Left cardiac atrium (tissue), 4 donors: ENCODE data around the gene FADS1. TPM values are rescaled to one million over a fixed set of nuclear protein-coding genes. Genes with fewer than 3 reads are reported as not detected.

Experiments used
- ATAC-seq, 2 donors: fragments of 200-7000 bp; cut with Tn5 transposase; one replicate each; pipeline ENCODE4 v1.9.1; 2020; ENCODE audit warnings: mild to moderate bottlenecking in 2 of 2, moderate library complexity in 2 of 2
- DNase-seq: peaks from one replicate; pipeline ENCODE4 v3.0.0-alpha.2; 2020
- intact Hi-C, 2 donors: fragments of 100-400 bp; cut with DNase I; formaldehyde crosslinking; loops; one replicate each; pipeline versions ENCODE4 v1.14.1 to v1.15.1; 2022 to 2023
- total RNA-seq, 2 donors: library from RNA; stranded (reverse); fragmentation: NEBNext Ultra II Directional; extraction: Animal tissue kit (Norgen Biotek cat#: 25700); gene quantifications; one replicate each; pipeline ENCODE4 v1.2.1, GENCODE V29; 2021
- donor health status: DM: no; HTN: yes; CAD: no.
- donor health status: DM: no; HTN: yes; CAD: no; lungs with severe emphysema.
- donor health status: DM: yes; HTN: yes; CAD: no.
- donor health status: Dilated cardiomyopathy.

Gene FADS1
- total RNA-seq, 2 donors from 2014 or later: 44.9 to 54.1 TPM

GRCh38 chr11:61771195-61771894 is 45.5 kb downstream of the FADS1 start:
- intact Hi-C loops: no loop called here
- ATAC-seq (no peak), DNase-seq (no peak)

GRCh38 chr11:61769946-61770683 is 46.7 kb downstream of the FADS1 start:
- DNase-seq (no peak), ATAC-seq (no peak)
- intact Hi-C loops: no loop called here

GRCh38 chr11:61769169-61769920 is 47.5 kb downstream of the FADS1 start:
- ATAC-seq (peak; percentile 16 to 17), DNase-seq (no peak)
- intact Hi-C loops: no loop called here

GRCh38 chr11:61768376-61769076 is 48.3 kb downstream of the FADS1 start:
- no peak for DNase-seq
- intact Hi-C loops: no loop called here
- ATAC-seq: no peak

GRCh38 chr11:61766353-61766841 is 50.4 kb downstream of the FADS1 start:
- intact Hi-C loops: no loop called here
- DNase-seq (no peak), ATAC-seq (no peak)

GRCh38 chr11:61765550-61766253 is 51.1 kb downstream of the FADS1 start:
- no peak for DNase-seq
- no peak for ATAC-seq
- intact Hi-C loops: no loop called here

- DNase-seq (peak; percentile 60), ATAC-seq (peak; percentile 55 to 71)
- intact Hi-C loops: no loop called here
Measured at GRCh38 chr11:61764606-61765260, 52.1 kb downstream of the FADS1 start.

GRCh38 chr11:61763930-61764605 is 52.7 kb downstream of the FADS1 start:
- no peak for DNase-seq
- intact Hi-C loops: no loop called here
- no peak for ATAC-seq

- DNase-seq: no peak
- ATAC-seq: peak in 1 of 2 donors; percentile 2
- intact Hi-C loops: no loop called here
Measured at GRCh38 chr11:61762798-61763197, 54.0 kb downstream of the FADS1 start.

GRCh38 chr11:61762223-61762615 is 54.6 kb downstream of the FADS1 start:
- DNase-seq (no peak), ATAC-seq (no peak)
- intact Hi-C loops: no loop called here

- DNase-seq: no peak
- intact Hi-C loops: no loop called here
- ATAC-seq: no peak
Measured at GRCh38 chr11:61761440-61762222, 55.2 kb downstream of the FADS1 start.

- intact Hi-C loops: no loop called here
- no peak for DNase-seq
- no peak for ATAC-seq
Measured at GRCh38 chr11:61760946-61761345, 55.9 kb downstream of the FADS1 start.

- intact Hi-C loops: no loop called here
- ATAC-seq (no peak), DNase-seq (no peak)
Measured at GRCh38 chr11:61757213-61757862, 59.5 kb downstream of the FADS1 start.

- DNase-seq: no peak
- peak in 1 of 2 donors; percentile 44 for ATAC-seq
- intact Hi-C loops: no loop called here
Measured at GRCh38 chr11:61756452-61757212, 60.2 kb downstream of the FADS1 start.

- no peak for DNase-seq
- intact Hi-C loops: no loop called here
- ATAC-seq: no peak
Measured at GRCh38 chr11:61756147-61756451, 60.7 kb downstream of the FADS1 start.
